ENCODE results near the gene ANAPC13.

DNA sequence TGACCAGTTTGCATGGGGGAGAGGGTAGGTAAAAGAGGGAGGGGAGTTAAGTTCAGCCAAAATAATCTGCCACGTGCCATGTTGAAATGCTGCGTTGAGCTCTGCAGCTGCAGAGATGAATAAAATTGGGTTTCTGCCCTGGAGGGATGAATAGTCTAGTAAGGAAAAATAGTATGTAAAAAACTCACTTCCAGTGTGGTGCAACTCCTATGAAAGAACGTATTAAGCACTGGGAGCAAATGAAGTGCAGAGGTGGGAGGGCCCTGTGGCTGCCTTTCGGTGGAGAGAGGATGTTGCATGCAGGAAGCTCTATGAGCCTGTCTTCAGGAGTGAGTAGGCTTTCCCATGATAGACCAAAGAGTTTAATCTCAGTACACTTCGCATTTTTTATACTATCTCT, 8.7 kb upstream of the ANAPC13 start:
- TF ChIP-seq, protein P1, sequence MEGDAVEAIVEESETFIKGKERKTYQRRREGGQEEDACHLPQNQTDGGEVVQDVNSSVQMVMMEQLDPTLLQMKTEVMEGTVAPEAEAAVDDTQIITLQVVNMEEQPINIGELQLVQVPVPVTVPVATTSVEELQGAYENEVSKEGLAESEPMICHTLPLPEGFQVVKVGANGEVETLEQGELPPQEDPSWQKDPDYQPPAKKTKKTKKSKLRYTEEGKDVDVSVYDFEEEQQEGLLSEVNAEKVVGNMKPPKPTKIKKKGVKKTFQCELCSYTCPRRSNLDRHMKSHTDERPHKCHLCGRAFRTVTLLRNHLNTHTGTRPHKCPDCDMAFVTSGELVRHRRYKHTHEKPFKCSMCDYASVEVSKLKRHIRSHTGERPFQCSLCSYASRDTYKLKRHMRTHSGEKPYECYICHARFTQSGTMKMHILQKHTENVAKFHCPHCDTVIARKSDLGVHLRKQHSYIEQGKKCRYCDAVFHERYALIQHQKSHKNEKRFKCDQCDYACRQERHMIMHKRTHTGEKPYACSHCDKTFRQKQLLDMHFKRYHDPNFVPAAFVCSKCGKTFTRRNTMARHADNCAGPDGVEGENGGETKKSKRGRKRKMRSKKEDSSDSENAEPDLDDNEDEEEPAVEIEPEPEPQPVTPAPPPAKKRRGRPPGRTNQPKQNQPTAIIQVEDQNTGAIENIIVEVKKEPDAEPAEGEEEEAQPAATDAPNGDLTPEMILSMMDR (IDR thresholded peaks at IDR 0.05): no peak
- no peak for TF ChIP-seq POLR2A (IDR thresholded peaks at IDR 0.05)

Data from adrenal gland (tissue), 5 donors.